Smooth muscle cell (in vitro differentiated cells): ENCODE results near the gene ACSS2. TPM values are rescaled to one million over a fixed set of nuclear protein-coding genes. Genes with fewer than 3 reads are reported as not detected.

Experiments used
- DNase-seq: peaks from one replicate; lab custom pipeline; 2025; ENCODE audit not compliant: unreplicated experiment; lab: John Stamatoyannopoulos, UW
- H2AFZ ChIP-seq: fragments of 200-600 bp; sonication (generic); 2 replicates; pipeline ENCODE4 v1.6.0; 2016; ENCODE audit warnings: antibody characterized with exemption, low read depth, mild to moderate bottlenecking
- H3F3A ChIP-seq: fragments of 200-600 bp; sonication (generic); 2 replicates; pipeline ENCODE4 v1.6.0; 2017; ENCODE audit warnings: antibody characterized with exemption, low read depth
- H3K27ac ChIP-seq: fragments of 200-600 bp; sonication (generic); 2 replicates; pipeline ENCODE4 v1.5.1; 2016; ENCODE audit warnings: low read depth, mild to moderate bottlenecking
- H3K27me3 ChIP-seq: fragments of 200-600 bp; sonication (generic); 2 replicates; pipeline ENCODE4 v1.6.1; 2016; ENCODE audit warnings: low read depth, mild to moderate bottlenecking
- H3K36me3 ChIP-seq: fragments of 200-600 bp; sonication (generic); 2 replicates; pipeline ENCODE4 v1.5.1; 2016; ENCODE audit warnings: low read depth
- H3K4me1 ChIP-seq: fragments of 200-600 bp; sonication (generic); 2 replicates; pipeline ENCODE4 v1.5.1; 2016; ENCODE audit warnings: low read depth
- H3K4me2 ChIP-seq: fragments of 200-600 bp; sonication (generic); 2 replicates; pipeline ENCODE4 v1.6.0; 2016; ENCODE audit warnings: mild to moderate bottlenecking
- H3K4me3 ChIP-seq: fragments of 200-600 bp; sonication (generic); 2 replicates; pipeline ENCODE4 v1.5.1; 2016; ENCODE audit warnings: mild to moderate bottlenecking
- H3K79me2 ChIP-seq: fragments of 200-600 bp; sonication (generic); 2 replicates; pipeline ENCODE4 v1.6.0; 2016; ENCODE audit warnings: low read depth, mild to moderate bottlenecking
- H3K9ac ChIP-seq: fragments of 200-600 bp; sonication (generic); 2 replicates; pipeline ENCODE4 v1.6.0; 2016; ENCODE audit warnings: low read depth
- H3K9me3 ChIP-seq: fragments of 200-600 bp; sonication (generic); replicated peaks from 2 replicates; pipeline ENCODE4 v1.5.1; 2016; ENCODE audit warnings: low read depth
- H4K20me1 ChIP-seq: fragments of 200-600 bp; sonication (generic); 2 replicates; pipeline ENCODE4 v1.6.0; 2016; ENCODE audit warnings: low read depth
- WGBS: methylation state at CpG from one replicate; pipeline ENCODE4 v1.1.7; 2016; ENCODE audit warnings: low lambda C conversion rate; 5-methylcytosine and 5-hydroxymethylcytosine counted together
- polyA plus RNA-seq: library from polyadenylated mRNA; unstranded; fragments of >200 nt; fragmentation: Nextera tagmentation; extraction: Ambion mirVana; gene quantifications from 2 replicates; pipeline ENCODE4 v1.2.1, GENCODE V29; 2016
- total RNA-seq: library from RNA; depleted of rRNA; stranded (reverse); fragments of >200 nt; gene quantifications from 2 replicates; pipeline ENCODE4 v1.2.3, GENCODE V29; 2014
- TF ChIP-seq, protein P1 (sequence below): fragments of 200-600 bp; sonication (generic); IDR thresholded peaks from 2 replicates; pipeline ENCODE4 v1.5.1; 2017; ENCODE audit warnings: borderline replicate concordance, mild to moderate bottlenecking, antibody characterized with exemption; ENCODE audit not compliant: insufficient read depth, poor library complexity, severe bottlenecking

ACSS2 gene
- total and polyA plus RNA-seq, 2 experiments from 2014 or later = 35.1 to 37.7 TPM

DNA sequence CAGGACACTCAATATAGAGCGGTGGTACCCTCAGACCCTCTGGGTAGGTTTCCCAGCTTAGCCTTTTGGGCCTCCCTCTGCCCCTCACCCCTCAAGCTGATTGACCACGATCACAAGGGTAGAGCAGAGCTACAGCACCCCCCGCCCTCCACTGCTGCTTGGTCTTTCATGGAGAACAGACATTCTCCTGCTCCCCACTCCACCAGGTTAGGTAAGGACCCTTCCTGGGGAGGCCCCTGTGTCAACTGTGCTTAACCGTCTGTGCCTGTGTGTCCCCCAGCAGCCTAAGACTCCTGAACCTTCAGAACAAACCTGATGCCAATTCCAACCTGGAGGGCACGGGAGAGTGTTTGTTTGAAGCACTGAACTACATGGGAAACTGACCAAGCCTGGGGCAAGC lies 91.0 kb downstream of the ACSS2 start:
- H3K4me2 ChIP-seq = no peak overlapping the region
- WGBS = 92% methylated on average over 5 of the region's 5 CpGs
- no peak overlapping the region for H3K27ac ChIP-seq
- no peaks in the 10 kb centered on the region for H4K20me1 ChIP-seq
- no peaks in the 10 kb centered on the region for H3K79me2 ChIP-seq
- no peaks in the 10 kb centered on the region for H3K36me3 ChIP-seq
- no peaks in the 10 kb centered on the region for H3K9me3 ChIP-seq
- H2AFZ ChIP-seq = no peak overlapping the region
- no peak for DNase-seq
- H3K9ac ChIP-seq = no peak overlapping the region
- no peaks in the 10 kb centered on the region for H3F3A ChIP-seq
- H3K4me1 ChIP-seq = no peaks in the 10 kb centered on the region
- H3K4me3 ChIP-seq = no peak overlapping the region
- H3K27me3 ChIP-seq = no peaks in the 10 kb centered on the region
- TF ChIP-seq, protein P1, sequence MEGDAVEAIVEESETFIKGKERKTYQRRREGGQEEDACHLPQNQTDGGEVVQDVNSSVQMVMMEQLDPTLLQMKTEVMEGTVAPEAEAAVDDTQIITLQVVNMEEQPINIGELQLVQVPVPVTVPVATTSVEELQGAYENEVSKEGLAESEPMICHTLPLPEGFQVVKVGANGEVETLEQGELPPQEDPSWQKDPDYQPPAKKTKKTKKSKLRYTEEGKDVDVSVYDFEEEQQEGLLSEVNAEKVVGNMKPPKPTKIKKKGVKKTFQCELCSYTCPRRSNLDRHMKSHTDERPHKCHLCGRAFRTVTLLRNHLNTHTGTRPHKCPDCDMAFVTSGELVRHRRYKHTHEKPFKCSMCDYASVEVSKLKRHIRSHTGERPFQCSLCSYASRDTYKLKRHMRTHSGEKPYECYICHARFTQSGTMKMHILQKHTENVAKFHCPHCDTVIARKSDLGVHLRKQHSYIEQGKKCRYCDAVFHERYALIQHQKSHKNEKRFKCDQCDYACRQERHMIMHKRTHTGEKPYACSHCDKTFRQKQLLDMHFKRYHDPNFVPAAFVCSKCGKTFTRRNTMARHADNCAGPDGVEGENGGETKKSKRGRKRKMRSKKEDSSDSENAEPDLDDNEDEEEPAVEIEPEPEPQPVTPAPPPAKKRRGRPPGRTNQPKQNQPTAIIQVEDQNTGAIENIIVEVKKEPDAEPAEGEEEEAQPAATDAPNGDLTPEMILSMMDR = no peak

DNA sequence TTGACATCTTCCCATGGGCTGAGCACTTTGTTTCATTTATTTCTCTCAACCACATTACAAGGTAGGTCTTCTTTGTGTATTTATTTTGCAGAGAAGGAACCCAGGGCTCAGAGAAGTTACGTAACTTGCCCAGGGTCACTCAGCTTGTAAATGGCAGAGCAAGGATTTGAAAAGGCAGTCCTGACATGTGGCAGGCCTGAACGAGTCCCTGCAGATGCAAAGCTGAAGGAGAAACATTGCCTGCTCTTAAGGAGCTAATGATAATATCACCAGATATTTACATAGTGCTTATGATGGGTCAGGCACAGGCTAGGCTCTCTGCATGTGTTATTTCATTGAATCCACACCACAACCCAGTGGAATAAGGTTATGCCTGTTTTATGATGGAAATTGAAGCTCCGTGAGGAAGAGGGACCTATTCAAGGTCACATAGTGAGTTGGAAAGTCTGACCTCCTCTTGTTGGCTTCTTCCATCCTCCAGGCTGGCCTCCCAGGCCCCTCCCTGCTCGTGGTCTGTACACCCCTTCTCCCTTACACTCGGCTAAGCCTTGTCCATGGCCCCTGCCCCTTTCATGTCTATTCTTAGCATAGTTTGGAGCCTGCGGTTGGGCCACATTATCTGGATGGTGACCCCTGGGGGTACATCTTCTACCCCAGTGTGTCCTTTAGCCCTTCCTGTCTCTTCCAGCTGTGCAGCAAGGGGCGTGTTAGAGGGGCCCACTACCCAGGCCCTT lies 91.8 kb downstream of the ACSS2 start:
- no peaks in the 10 kb centered on the region for H3F3A ChIP-seq
- H4K20me1 ChIP-seq = no peaks in the 10 kb centered on the region
- no peak overlapping the region for H2AFZ ChIP-seq
- H3K36me3 ChIP-seq = no peaks in the 10 kb centered on the region
- H3K27ac ChIP-seq = no peak overlapping the region
- H3K9me3 ChIP-seq = no peaks in the 10 kb centered on the region
- H3K4me3 ChIP-seq = no peak overlapping the region
- no peaks in the 10 kb centered on the region for H3K4me1 ChIP-seq
- H3K9ac ChIP-seq = no peak overlapping the region
- TF ChIP-seq, protein P1 = no peak
- WGBS = 84% methylated on average over 7 of the region's 7 CpGs
- H3K4me2 ChIP-seq = no peak overlapping the region
- no peaks in the 10 kb centered on the region for H3K79me2 ChIP-seq
- H3K27me3 ChIP-seq = no peaks in the 10 kb centered on the region
- DNase-seq = no peak

DNA sequence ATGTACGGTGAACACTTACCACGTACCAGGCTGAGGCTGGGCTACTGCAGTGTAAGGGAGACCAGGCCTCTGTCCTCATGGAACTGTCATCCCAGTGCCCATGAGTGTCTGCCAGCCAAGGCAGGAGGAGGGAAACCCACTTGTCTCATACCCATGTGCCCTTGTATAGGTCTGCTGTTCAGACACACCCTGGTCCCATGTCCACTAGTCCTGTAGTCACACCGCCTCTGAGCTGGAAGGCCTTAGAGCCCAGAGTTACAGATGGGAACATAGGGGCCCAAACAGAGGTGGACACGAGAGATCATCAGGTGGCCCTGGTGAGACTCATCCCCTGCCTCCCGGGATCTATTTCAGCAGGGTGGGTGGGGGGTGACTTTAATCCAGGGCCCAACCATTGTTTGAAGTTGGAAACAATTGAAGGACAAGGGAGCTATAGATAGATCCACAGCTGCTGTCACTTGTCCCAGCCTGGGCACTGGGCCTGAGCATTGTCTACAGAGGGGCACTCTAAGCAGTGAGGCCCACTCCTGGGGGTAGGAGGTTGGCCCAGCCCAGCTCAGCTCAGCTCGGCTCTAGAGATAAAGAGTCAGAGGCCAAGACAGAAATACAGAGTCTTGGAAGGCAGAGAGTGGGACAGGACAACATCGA lies 93.9 kb downstream of the ACSS2 start:
- H3K4me3 ChIP-seq = no peak overlapping the region
- H4K20me1 ChIP-seq = no peaks in the 10 kb centered on the region
- TF ChIP-seq, protein P1 = no peak
- no peaks in the 10 kb centered on the region for H3K79me2 ChIP-seq
- no peaks in the 10 kb centered on the region for H3K36me3 ChIP-seq
- H2AFZ ChIP-seq = no peak overlapping the region
- H3K4me2 ChIP-seq = no peak overlapping the region
- no peaks in the 10 kb centered on the region for H3K9me3 ChIP-seq
- DNase-seq = no peak
- H3F3A ChIP-seq = no peaks in the 10 kb centered on the region
- no peak overlapping the region for H3K9ac ChIP-seq
- no peaks in the 10 kb centered on the region for H3K4me1 ChIP-seq
- H3K27me3 ChIP-seq = no peaks in the 10 kb centered on the region
- no peak overlapping the region for H3K27ac ChIP-seq
- WGBS = 92% methylated on average over 7 of the region's 7 CpGs
